Stimulated activated CD8-positive, alpha-beta memory T cell treated with anti-CD3 and anti-CD28 coated beads, Interleukin-12 subunit alpha, Interleukin-12 subunit beta, amount 100 ng/mL, for 1 hour (primary cell): ENCODE data around the gene ADH1C.
"Not testable (repeated sequence)": the region's sequence is repeated elsewhere in the genome, so short reads cannot be mapped to it uniquely, and the experiment has no call there.

Experiments
- DNase-seq: peaks from one replicate; pipeline ENCODE4 v3.0.0-alpha.2; 2020; ENCODE audit warnings: low read depth

Gene ADH1C

DNA sequence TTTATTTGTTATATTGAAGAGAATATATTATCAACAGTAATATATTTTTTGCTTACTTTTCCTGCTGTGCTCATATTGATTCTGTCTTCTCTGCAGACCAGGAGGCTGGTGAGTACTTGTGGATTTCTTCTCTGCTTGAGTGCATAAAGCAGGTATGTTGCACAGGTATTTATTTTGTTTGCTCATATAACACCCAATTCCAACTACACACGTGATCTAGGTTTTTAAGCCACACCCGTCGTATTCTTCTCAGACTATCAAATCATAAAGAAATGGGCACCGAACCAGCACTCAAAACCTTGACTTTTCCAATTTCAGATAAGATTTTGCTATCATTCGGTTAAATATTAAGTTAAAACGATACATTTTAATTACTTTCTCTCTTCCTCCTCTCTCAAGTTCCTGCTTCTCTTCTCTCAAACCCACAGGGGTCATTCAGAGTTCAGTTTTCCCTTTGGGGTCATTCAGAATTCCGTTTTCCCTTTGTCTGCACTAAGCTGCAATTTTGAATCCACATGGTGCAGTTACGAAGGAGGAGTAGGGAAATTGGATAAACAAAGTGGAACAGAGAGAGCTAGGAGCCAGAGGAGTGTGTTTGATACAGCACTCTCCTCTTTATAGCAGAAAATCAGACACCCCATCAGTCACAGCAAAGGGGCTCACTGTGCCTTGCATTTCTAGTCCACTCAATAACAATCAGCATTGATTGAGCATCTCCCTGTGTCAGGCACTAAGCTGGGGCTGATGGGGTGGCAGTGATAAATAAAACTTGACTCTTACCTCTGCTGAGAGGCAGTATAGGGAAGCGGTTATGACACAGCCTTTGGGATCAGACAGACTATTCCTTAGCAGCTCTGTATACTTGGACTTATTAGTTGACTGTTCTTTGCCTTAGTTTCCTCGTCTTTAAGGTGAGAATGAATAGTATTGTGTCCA is at the start of gene ADH1C:
Gene ADH1C, minus strand, starts transcription at position 145 of the 936 bp plus-strand sequence. Its CDS starts 71 bp downstream, at position 74.
- no peak for DNase-seq

DNA sequence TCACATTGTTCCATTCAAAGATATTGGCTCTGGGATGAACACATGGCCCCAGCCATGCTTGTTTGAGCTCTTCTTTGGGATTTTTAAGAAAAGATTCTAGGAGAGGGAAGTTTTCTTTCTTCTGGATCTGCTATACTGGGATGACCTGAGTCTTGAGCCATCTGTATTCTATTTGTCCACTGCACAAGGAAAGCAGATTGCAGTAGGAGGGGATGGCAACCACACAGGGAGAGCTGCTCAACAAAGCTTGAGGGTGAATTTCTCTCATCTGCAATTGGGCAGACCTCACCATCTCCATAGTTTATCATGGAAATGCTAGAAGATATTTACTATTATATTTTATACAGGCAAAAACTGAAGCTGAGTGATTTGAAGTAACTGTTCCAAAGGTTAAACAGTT is 48.3 kb upstream of the ADH1C start:
- no peak for DNase-seq

DNA sequence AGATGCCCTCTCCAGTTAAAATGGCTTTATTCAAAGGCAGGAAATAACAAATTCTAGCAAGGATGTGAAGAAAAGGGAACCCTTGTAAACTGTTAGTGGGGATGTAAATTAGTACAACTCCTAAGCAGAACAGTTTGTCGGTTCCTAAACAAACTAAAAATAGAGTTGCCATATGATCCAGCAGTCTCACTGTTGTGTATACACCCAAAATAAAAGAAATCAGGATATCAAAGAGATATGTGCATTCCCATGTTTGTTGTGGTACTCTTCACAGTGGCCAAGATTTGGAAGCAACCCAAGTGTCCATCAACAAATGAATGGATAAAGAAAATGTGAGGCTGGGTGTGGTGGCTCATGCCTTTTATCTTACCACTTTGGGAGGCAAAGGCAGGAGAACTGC is 46.5 kb upstream of the ADH1C start:
- no peak for DNase-seq

DNA sequence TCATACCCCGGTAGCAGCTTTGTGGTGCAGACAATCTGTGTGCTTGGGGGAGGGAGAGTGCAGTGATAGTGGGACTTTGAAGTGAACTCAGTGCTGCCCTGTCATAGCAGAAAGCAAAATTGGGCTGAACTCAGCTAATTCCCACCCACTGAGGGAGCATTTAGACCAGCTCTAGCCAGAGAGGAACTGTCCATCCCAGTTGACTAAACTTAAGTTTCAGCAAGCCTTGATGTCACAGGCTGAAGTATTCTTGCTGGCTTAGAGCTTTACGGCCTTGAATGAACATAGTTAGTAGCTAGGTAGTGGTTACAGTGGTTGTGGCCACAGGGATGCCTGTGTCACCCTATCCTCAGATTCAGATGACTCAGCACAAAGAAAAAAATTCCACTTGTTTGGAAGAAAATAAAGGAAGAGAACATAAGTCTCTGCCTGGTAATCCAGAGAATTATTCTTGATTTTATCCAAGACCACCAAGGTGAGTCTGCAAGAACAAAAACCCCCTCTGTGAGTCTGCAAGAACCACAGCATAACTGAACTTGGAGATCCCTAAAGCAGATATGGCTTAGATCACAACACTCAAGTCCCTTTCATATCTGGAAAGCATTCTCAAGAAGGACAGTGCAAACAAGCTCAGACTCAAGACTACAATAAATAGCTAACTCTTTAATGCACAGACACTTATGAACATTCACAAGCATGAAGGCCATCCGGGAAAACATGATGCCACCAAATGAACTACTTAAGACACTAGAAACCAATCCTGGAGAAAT is 43.2 kb upstream of the ADH1C start:
- DNase-seq = no peak

DNA sequence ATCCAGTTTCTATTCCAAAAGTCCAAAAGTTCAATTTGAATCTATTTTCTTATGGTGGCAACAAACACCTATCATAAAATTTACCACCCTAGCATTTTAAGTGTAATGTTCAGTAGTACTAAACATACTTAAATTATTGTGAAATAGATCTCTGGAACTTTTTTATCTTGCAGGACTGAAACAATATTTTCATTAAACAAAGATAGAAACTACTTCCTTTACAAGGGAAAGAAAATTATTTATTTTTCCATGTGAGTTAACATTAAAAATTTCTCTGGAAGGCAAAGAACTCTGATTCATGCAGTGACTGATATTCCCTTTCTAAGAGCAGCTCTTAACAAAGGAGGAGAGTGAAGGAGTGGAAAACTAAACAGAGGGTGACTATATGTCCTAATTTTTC is 42.4 kb upstream of the ADH1C start:
- no peak for DNase-seq

DNA sequence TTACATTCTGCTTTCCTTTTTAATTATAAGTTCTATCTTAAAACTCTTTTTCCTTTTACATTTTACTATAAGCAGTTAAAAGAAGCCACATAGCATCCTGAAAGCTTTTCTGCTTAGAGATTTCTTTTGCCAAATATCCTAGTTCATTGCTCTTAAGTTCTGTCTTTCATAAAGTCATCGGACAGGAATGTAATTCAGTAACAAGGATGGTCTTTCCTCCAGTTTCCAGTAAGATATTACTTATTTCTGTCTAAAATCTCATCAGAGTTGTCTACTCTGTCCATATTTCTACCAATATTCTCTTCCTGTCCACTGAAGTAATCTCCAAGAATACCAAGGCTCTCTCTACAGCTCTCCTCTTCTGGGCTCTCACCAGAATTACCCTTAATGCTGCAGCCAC is 37.5 kb upstream of the ADH1C start:
- no peak for DNase-seq

DNA sequence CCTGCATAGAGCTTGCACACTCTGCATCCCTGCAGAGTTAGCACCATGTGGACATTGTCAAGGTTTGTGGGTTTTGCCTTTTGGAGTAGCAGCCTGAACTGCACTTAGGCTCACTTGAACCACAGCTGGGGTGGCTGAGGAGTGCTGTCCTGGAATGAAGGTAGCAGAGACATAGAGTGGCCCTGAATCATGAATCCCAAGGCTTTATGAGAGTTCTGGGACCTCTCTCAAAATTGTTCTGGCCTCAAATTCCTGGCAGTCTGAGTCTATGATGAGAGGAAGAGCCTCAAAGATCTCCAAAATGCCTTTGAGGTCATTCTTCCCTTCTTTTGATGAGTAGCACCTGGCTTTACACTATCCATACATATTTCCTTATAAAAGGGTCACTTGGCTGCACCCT is 37.1 kb upstream of the ADH1C start:
- no peak for DNase-seq

DNA sequence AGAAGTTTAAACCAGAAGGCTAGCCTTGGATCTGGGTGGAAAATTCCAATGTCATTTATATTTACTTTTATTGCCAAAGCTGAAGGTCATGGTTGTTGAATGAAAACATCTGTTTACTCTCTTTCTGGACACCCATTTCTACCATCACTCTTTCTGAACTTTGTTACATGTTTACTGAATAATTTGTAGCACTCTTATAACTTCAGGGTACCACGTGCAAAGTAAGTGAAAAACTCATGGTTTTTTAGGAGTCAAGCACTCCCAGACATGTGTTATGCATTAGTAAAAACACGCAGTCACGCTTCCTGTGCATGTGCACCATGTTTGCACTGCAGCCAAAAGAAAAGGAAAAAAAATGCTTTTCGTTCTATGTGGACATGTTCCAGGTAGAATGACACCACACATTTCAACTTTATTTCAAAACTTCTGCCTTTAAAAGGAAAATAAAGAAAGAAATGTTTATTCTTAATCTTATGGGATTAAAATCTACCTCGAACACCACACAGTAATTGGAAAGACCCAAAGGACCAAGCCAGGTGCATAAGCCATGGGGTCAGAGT is 31.4 kb upstream of the ADH1C start:
- DNase-seq = no peak

DNA sequence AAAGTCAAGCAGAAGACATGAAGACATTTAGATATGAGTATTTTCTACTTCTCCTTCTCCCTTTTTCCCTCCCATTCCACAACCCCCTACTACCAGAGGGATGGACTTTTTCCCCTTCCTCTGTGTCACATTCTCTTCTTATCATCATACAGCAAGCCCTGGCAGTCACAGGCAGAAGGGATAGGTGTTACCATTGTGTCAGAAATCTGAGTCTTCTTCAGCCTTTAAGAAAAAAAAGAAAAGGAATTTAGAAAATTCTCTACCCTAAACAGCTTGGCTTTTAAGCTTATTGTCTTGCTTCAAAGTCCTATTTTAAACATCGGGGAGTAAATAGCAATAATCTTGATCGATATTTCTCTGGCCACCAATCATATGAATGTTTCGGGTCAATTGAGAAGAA is 30.9 kb upstream of the ADH1C start:
- no peak for DNase-seq

DNA sequence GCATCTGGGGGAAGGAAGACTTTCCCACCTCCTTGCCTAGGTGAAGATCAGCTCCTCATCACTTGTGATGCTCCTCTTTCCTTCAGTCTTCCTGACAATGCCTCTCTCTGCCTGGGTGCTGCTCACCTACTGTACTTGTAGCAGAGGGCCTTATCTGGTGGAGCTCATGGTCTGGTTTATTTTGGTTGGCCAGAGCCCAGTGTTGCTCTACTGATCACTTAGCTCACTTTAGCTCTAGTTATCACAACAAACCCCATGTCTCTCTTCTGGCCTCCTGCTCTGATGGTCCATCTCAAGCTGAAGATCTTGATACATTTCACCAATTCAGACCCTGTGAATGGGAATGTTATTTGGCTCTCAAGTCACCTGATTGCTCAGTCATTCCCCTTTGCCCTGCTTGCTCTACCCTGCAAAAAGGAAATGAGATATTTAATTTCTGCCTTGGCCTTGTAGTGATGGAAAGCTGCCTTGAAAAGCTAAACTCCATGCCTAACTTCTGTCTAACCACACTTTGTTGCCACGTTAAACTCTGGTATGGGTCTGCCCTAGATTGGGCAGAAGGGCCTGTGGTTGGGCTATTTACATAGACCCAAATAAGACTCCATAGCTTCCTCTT is 30.3 kb upstream of the ADH1C start:
- no peak for DNase-seq

DNA sequence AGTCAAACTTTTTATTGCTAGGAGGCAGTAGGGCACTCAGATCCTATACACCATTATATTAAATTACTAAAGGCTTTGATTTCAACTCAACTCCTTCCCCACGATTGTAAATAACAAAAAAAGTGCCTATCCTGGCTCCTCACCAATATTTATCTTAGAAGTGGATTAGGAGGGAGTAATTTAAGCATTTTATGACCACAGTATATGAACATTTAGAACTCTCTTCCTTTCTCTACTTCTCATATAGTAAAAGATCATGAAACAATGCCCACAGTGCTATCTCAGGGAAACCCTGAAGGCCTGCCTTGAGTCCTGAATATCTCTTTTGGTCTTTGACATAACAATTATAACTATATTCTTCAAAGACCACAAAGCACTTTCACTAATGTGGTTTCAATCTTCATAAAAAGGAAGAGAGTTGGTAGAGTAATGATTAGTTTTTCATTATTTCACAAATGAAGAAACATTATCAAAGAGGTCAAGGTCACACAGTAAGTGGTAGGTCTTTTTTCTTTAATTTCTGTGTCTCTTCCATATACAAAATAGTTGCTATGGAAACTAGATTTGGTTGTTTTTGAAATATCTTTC is 29.1 kb upstream of the ADH1C start:
- no peak for DNase-seq

DNA sequence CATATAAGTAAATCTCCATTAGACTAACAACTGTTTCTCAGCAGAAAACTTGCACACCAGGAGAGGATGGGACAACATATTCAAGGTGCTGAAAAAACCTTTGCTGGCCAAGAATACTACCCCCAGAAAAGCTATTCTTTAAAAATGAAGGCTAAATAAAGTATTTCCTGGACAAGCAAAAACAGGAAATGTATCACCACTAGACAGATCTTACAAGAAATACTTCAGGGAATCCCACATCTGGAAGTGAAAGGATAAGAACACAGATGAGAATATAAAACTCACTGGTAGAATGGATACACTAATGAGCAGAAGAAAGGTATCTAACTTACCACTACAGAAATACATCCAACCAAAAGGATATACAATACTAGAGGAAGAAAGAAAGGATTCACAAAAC is 27.0 kb upstream of the ADH1C start:
- no peak for DNase-seq

DNA sequence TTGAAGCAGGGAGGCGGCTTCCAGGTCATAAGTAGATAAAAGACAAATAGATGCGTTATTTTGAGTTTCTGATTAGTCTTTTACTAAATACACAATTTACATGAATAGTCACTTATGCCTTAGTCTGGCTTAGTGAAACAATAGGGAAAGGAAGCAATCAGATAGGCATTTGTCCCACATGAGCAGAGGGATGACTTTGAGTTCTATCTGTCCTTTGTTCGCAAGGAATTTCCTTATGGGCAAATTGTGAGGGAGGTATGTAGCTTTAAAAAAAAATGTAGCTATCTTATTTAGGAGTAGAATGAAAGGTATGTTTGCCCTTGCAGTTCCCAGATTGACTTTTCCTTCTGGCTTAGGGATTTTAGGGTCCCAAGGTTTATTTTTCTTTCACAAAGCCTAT is 26.3 kb upstream of the ADH1C start:
- DNase-seq = no peak

DNA sequence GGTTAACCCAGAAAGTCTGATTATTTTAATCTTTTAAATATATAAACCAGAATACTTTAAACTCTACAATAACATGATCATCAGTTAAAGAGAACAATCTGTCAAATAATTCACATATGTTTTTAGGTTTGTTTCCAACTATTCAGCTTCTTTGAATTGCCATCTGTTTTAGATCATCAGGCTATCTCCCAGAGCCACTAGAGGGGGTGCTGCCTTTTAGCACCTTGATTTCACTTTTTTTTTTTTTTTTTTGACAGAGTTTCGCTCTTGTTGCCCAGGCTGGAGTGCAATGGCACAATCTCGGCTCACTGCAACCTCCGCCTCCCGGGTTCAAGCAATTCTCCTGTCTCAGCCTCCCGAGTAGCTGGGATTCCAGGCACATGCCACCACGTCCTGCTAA is 24.8 kb upstream of the ADH1C start:
- not testable (repeated sequence) for DNase-seq

DNA sequence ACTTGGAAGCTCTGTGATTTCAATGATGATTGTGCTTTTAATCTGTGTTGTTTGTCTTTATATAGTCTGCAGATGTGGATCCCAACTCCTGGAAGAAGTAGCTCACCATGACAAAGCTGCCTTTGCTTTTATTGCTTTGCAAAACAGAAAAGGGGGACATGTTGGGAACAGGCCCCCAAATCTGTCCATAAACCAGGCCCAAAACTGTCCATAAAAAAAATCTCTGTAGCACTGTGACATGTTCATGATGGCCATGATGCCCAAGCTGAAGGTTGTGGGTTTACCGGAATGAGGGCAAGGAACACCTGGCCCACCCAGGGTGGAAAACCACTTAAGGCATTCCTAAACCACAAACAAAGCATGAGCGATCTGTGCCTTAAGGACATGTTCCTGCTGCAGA is 19.9 kb upstream of the ADH1C start:
- not testable (repeated sequence) for DNase-seq

DNA sequence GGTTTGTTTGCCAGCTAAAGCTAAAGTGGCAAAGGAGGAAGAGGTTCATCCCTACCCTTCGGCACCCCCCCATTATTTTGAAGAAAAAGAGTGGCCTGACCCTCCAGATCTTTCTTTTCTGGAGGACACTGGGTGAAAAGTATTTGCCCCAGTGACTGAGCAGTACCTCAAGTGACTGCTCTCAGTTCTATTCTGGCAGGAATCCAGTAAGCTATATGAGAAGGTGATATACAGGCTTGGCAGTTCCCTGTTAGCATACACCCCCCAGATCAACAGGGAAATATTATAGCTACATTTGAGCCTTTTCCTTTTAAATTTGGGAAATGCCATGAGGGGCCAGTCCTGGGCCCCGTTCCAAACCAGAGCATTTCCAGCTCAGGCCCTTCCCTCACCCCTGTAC is 15.3 kb upstream of the ADH1C start:
- not testable (repeated sequence) for DNase-seq

DNA sequence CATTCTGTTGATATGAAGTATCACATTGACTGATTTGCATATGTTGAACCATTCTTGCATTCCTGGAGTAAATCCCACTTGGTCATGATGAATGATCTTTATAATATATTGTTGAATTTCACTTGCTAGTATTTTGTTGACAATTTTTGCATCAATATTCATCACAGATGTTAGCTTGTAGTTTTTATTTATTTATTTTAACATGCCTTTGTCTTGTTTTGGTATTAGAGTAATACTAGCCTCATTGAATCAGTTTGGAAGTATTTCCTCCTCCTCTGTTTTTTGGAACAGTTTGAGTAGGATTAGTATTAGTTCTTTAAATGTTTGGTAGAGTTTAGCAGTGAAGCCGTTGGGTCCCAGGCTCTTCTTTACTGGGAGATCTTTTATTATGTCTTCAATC is 13.9 kb upstream of the ADH1C start:
- no peak for DNase-seq

DNA sequence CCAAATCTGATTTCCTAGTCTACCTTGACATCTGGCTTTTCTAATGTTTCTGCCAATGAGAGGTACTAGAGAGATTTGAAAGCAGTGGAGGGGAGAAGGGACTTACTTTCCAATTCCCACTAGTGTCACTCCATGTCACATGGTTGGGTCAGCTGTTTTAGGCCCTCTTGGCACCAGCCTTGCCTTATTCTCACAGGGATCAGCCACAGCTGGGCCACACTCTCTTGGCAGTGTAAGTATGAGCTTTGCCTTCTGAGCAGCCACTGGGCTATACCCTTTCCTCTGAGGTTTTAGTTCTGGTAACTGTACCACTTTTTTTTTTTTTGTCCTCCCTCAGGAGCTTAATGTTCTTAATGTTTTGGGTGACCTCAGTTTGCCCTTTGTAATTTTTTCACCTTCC is 10.2 kb upstream of the ADH1C start:
- no peak for DNase-seq

DNA sequence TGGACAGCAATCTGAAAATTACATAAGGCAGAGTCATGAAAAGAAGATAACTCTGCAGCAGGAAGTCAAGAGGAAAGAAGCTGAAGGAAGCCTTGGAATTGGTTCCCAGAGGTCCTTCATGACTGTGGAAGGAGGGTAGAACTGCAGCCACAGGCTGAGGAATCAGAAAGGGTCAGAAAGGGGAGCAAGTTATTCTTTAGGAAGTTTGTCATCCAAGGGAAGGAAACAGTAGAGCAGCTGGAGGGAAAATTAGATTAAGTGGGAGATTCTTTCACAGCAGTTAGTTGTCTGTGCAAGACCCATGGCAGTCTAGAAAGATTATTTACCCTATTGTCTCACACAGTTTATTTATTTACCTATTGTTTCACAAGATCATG is 9.3 kb upstream of the ADH1C start:
- no peak for DNase-seq

DNA sequence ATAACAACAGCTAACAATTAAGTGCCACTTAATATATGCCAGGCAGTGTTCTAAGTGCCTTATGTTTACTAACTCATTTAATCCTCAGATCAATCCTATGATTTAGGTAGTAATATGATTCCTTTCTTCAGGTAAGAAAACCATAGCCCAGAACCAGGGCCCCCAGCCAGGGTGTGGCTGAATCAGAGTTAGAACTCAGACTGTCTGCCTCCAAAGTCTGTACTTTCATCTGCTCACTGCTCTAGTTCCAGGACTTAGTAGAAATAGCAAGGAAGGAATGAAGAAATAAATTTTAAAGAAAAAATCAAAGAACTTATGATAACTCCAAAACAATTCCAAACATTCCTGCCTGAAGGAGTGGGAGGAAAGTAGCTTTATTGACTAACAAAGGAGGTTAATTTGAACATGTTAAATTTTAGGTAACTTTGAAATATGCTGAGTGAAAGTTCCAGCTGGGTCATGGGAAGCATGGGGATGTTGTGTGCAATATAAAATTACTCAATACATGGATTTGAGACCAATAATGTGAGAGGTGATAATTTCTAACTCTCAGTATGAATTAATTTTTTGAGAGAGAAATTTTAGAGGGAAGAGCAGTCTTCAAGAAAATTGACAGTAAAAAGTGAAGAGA is 8.8 kb upstream of the ADH1C start:
- DNase-seq = no peak

DNA sequence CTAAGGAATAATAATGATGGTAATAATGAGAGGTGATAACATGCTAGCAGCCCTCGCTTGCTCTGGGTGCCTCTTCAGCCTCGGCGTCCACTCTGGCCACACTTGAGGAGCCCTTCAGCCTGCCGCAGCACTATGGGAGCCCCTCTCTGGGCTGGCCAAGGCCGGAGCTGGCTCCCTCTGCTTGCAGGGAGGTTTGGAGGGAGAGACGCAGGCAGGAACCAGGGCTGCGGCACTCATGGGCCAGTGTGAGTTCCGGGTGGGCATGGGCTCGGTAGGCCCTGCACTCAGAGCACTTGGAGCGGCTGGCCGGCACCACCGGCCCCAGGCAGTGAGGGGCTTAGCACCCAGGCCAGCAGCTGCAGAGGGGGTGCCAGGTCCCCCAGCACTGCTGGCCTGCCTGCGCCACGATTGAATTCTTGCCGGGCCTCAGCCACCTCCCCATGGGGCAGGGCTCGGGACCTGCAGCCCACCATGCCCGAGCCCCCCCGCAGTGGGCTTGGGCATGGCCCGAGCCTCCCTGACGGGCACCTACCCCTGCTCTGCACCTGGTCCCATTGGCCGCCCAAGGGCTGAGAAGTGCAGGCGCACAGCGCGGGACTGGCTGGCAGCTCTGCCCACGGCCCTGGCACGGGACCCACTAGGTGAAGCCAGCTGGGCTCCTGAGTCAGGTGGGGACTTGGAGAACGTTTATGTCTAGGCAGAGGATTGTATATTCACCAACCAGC is 7.1 kb upstream of the ADH1C start:
- DNase-seq = no peak
